SHP77 (cell line): Measurements from ENCODE around the gene SCARB1.

ENCODE experiments used
- DNase-seq, 2 experiments: peaks; one replicate each; lab custom pipeline; 2025; lab: John Stamatoyannopoulos, UW

Gene SCARB1

GRCh38 chr12:124730455-124730932, 133.2 kb downstream of the SCARB1 start:
- DNase-seq: peak in 1 of 2 experiments; percentile 28

- no peak for DNase-seq
Observed at GRCh38 chr12:124727922-124728321, 135.7 kb downstream of the SCARB1 start.

DNA sequence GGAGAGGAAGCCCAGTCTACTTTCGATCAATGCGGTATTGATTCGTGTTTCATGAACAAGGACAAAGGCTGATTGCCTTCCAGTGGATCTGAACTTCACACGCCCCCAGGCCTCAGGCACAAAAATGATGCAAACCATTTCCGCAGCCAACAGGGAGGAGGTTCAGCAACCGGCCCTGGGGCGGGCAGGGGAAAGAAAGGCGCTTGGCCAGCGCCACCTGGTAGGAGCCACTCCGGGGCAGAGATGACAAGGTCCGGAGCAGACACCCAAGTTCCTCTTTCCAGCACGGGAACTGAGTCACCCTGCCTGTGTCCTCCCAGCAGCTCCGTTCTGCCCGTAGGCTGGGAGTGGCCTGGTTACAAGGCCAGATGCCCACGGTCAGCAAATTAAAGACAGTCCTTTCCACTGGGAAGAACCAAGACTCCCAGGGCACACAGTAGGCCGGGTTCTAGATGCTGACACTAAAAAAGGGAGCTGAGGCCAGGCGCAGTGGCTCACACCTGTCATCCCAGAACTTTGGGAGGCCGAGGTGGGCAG, 136.3 kb downstream of the SCARB1 start:
- DNase-seq: peak in 1 of 2 experiments; percentile 48
